NB4 (cell line): ENCODE measurements around the gene F2RL2.

Source experiments
- CTCF ChIP-seq: IDR thresholded peaks from one replicate; pipeline ENCODE4 v1.5.1; 2012; ENCODE audit warnings: low read depth, low read length
- MAX ChIP-seq: IDR thresholded peaks from 2 replicates; pipeline ENCODE4 v1.6.1; 2011; ENCODE audit warnings: low read depth, low read length

GRCh38 chr5:76634661-76635060 is 11.5 kb upstream of the F2RL2 start:
- TF ChIP-seq CTCF, result no peak
- TF ChIP-seq MAX, result no peak
